Neural progenitor cell (in vitro differentiated cells): ENCODE results near the gene DAPK2.

Experiments
- EZH2 ChIP-seq: fragments of 200-600 bp; sonication (generic); IDR thresholded peaks from 2 replicates; pipeline ENCODE4 v1.6.1; 2017; ENCODE audit warnings: antibody characterized with exemption, mild to moderate bottlenecking, moderate library complexity
- TF ChIP-seq, protein P1 (sequence below): fragments of 200-600 bp; sonication (generic); IDR thresholded peaks from 2 replicates; pipeline ENCODE4 v1.5.1; 2017; ENCODE audit warnings: antibody characterized with exemption, mild to moderate bottlenecking

- TF ChIP-seq, protein P1, sequence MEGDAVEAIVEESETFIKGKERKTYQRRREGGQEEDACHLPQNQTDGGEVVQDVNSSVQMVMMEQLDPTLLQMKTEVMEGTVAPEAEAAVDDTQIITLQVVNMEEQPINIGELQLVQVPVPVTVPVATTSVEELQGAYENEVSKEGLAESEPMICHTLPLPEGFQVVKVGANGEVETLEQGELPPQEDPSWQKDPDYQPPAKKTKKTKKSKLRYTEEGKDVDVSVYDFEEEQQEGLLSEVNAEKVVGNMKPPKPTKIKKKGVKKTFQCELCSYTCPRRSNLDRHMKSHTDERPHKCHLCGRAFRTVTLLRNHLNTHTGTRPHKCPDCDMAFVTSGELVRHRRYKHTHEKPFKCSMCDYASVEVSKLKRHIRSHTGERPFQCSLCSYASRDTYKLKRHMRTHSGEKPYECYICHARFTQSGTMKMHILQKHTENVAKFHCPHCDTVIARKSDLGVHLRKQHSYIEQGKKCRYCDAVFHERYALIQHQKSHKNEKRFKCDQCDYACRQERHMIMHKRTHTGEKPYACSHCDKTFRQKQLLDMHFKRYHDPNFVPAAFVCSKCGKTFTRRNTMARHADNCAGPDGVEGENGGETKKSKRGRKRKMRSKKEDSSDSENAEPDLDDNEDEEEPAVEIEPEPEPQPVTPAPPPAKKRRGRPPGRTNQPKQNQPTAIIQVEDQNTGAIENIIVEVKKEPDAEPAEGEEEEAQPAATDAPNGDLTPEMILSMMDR, result no peak
- TF ChIP-seq EZH2, result no peak
Measured at GRCh38 chr15:63901912-63902670, 144.2 kb downstream of the DAPK2 start.
